GM12878 (cell line): ENCODE measurements around the gene MATN1. TPM values are rescaled to one million over a fixed set of nuclear protein-coding genes. Genes with fewer than 3 reads are reported as not detected.

Experiments
- ATAC-seq: fragments of 200-7000 bp; cut with Tn5 transposase; 3 replicates; pipeline ENCODE4 v1.9.1; 2020; ENCODE audit warnings: mild to moderate bottlenecking, moderate library complexity
- BruUV-seq: library from RNA; stranded (reverse); fragments of 400-500 nt; replicated peaks from 2 replicates; lab custom pipeline; 2021; lab: Mats Ljungman, UMichigan
- CTCF ChIA-PET: fragments of 300-600 bp; sonication (Branson Sonifier 250); formaldehyde crosslinking; extraction: SDS; loops from one replicate; lab custom pipeline; 2021; ENCODE audit warnings: inconsistent platforms; lab: Yijun Ruan, JAX
- POLR2A ChIA-PET: fragments of 350-600 bp; formaldehyde crosslinking; extraction: SDS; loops from one replicate; lab custom pipeline; 2021; ENCODE audit warnings: inconsistent platforms; lab: Charles Lee
- RAD21 ChIA-PET: fragments of 300-600 bp; sonication (Branson Sonifier 250); formaldehyde crosslinking; loops from one replicate; lab custom pipeline; 2023; ENCODE audit warnings: antibody characterized with exemption; ENCODE audit not compliant: unreplicated experiment; lab: Charles Lee
- SMC1A ChIA-PET: fragments of 300-600 bp; sonication (Branson Sonifier 250); formaldehyde crosslinking; loops from one replicate; lab custom pipeline; 2023; ENCODE audit not compliant: unreplicated experiment, uncharacterized antibody; lab: Charles Lee
- DNase-seq: peaks from one replicate; pipeline ENCODE4 v3.0.0-alpha.2; 2011; ENCODE audit warnings: low read depth, low spot score
- FAIRE-seq: peaks from 3 replicates; lab custom pipeline; 2011; peaks lifted over from hg19 to GRCh38; lab: Jason Lieb, UNC
- H2AFZ ChIP-seq: 2 replicates; pipeline ENCODE4 v1.6.0; 2011; ENCODE audit warnings: low read depth, low read length, control low read depth; ENCODE audit not compliant: control insufficient read depth
- H3K27ac ChIP-seq: 2 replicates; pipeline ENCODE4 v1.5.1; 2011; ENCODE audit warnings: control low read depth; ENCODE audit not compliant: control insufficient read depth, insufficient read depth
- H3K27me3 ChIP-seq, 2 experiments: replicated peaks in 1 of 2; 2 replicates each; pipeline versions ENCODE4 v1.6.0 to v1.6.1; 2011; ENCODE audit warnings: low read length in 1 of 2; ENCODE audit not compliant: control insufficient read depth in 2 of 2, insufficient read depth in 2 of 2
- H3K36me3 ChIP-seq, 2 experiments: 2 replicates each; pipeline ENCODE4 v1.5.1; 2011; ENCODE audit warnings: low read length in 1 of 2; ENCODE audit not compliant: control insufficient read depth in 2 of 2, insufficient read depth in 2 of 2
- H3K4me1 ChIP-seq: 2 replicates; pipeline ENCODE4 v1.6.1; 2011; ENCODE audit warnings: mild to moderate bottlenecking, low read length, moderate library complexity, mixed read lengths; ENCODE audit not compliant: control insufficient read depth, insufficient read depth
- H3K4me2 ChIP-seq: 2 replicates; pipeline ENCODE4 v1.6.0; 2011; ENCODE audit warnings: control low read depth; ENCODE audit not compliant: control insufficient read depth, insufficient read depth
- H3K4me3 ChIP-seq: fragments of 200-600 bp; sonication (generic); 2 replicates; pipeline ENCODE4 v1.5.1; 2016
- H3K79me2 ChIP-seq: 2 replicates; pipeline ENCODE4 v1.6.0; 2011; ENCODE audit warnings: low read length; ENCODE audit not compliant: control insufficient read depth, insufficient read depth
- H3K9ac ChIP-seq: 2 replicates; pipeline ENCODE4 v1.8.0; 2011; ENCODE audit warnings: low read length, control low read depth, mixed read lengths; ENCODE audit not compliant: control insufficient read depth, insufficient read depth
- H3K9me3 ChIP-seq: replicated peaks from 3 replicates; pipeline ENCODE4 v1.5.1; 2011; ENCODE audit warnings: mild to moderate bottlenecking, low read length; ENCODE audit not compliant: control insufficient read depth, insufficient read depth
- H4K20me1 ChIP-seq: 2 replicates; pipeline ENCODE4 v1.6.0; 2011; ENCODE audit not compliant: control insufficient read depth, insufficient read depth
- CTCF ChIP-seq, 3 experiments: IDR thresholded peaks in 2 of 3; conservative IDR thresholded peaks in 1 of 3; 2 replicates each; pipeline ENCODE4 v1.5.1; 2011; ENCODE audit warnings: low read depth in 3 of 3, low read length in 3 of 3, mild to moderate bottlenecking in 3 of 3, control low read depth in 2 of 3, moderate library complexity in 2 of 3, inconsistent platforms in 1 of 3, mixed read lengths in 1 of 3; ENCODE audit not compliant: control insufficient read depth in 2 of 3, insufficient read depth in 1 of 3; ENCODE audit errors: extremely low read depth in 1 of 3
- IKZF1 ChIP-seq: fragments of 450-650 bp; conservative IDR thresholded peaks from 2 replicates; pipeline ENCODE4 v1.6.1; 2017; ENCODE audit warnings: antibody characterized with exemption, mild to moderate bottlenecking
- ZNF207 ChIP-seq: fragments of 450-650 bp; IDR thresholded peaks from 2 replicates; pipeline ENCODE4 v1.6.1; 2014; ENCODE audit warnings: antibody characterized with exemption, mild to moderate bottlenecking, borderline replicate concordance
- WGBS: methylation state at CpG from one replicate; pipeline ENCODE4 v1.1.6; 2016; ENCODE audit warnings: low lambda C conversion rate; ENCODE audit not compliant: insufficient replicate concordance, insufficient coverage; ENCODE audit errors: missing lambda C conversion rate; 5-methylcytosine and 5-hydroxymethylcytosine counted together
- in situ Hi-C: fragments of 300-500 bp; cut with MboI; formaldehyde crosslinking; loops from 9 replicates; pipeline ENCODE4 v1.14.3; 2018; ENCODE audit warnings: mixed read lengths
- intact Hi-C: fragments of 100-400 bp; cut with micrococcal nuclease; formaldehyde crosslinking; loops from one replicate; pipeline ENCODE4 v1.14.2; 2022; ENCODE audit not compliant: unreplicated experiment
- polyA plus RNA-seq, 11 experiments: library from polyadenylated mRNA; depleted of rRNA in 4 of 11; unstranded in 6 of 11; stranded (reverse) in 5 of 11; fragments of >200 nt; fragmentation: Nextera tagmentation in 4 of 11; fragmentation: Illumina TruSeq in 1 of 11; extraction: Ambion mirVana in 4 of 11; extraction: Trizol in 1 of 11; gene quantifications; 1 replicate in 1 of 11; 2 replicates in 10 of 11; pipeline versions ENCODE4 v1.2.1 to v1.2.3, GENCODE V29; 2011 to 2016; ENCODE audit warnings: inconsistent platforms in 2 of 11, missing spikeins in 2 of 11, low read depth in 1 of 11
- total RNA-seq, 4 experiments: library from RNA; depleted of rRNA in 3 of 4; stranded (reverse); fragments of >200 nt in 3 of 4; fragmentation: Illumina TruSeq in 1 of 4; extraction: Trizol in 1 of 4; gene quantifications; 2 replicates each; pipeline versions ENCODE4 v1.2.1 to v1.2.3, GENCODE V29; 2013 to 2021

MATN1 gene
- total and polyA plus RNA-seq, 10 of the 15 experiments (the other 5 are each of a cell fraction or from before 2014, with no cell fraction given) = 0.04 to 0.50 (median 0.10) TPM; not detected in 1

GRCh38 chr1:30724175-30724574 is 790 bp upstream of the MATN1 start:
- no peaks in the 10 kb centered on the region for H3K9me3 ChIP-seq
- H3K36me3 ChIP-seq = no peaks in the 10 kb centered on the region
- intact Hi-C loops (no loop called here), in situ Hi-C loops (loop anchor here (10.0 kb wide), 1 partner anchor 51 kb away; no protein-coding TSS in a partner anchor)
- no peak overlapping the region for H3K4me2 ChIP-seq
- H3K4me1 ChIP-seq = peaks cover 11% of the 10 kb centered on the region
- H2AFZ ChIP-seq = no peak overlapping the region
- RAD21 ChIA-PET = interaction anchor here (0.7 to 15.6 kb wide), 5 partner anchors 19 to 57 kb away, joined by 3 to 538 read pairs (median 3); no protein-coding TSS in a partner anchor
- H3K4me3 ChIP-seq = no peak overlapping the region
- FAIRE-seq = no peak
- SMC1A ChIA-PET = interaction anchor here (0.7 to 21.5 kb wide), 4 partner anchors 10 to 195 kb away, joined by 3 to 556 read pairs (median 215); partner anchors contain the start of gene LAPTM5
- POLR2A ChIA-PET = interaction anchor here (1.5 to 3.8 kb wide), 2 partner anchors 28 to 56 kb away, joined by 5 to 23 read pairs; no protein-coding TSS in a partner anchor
- no peak for TF ChIP-seq ZNF207
- peak in 2 of 3 experiments; percentile 15 to 51; a peak in 4 of 6 replicates for TF ChIP-seq CTCF (IDR thresholded peaks at IDR 0.05 in 2 of 3, conservative IDR thresholded peaks at IDR 0.05 in 1 of 3; ENCODE audit: control insufficient read depth in 2 of 3, extremely low read depth in 1 of 3, insufficient read depth in 1 of 3, low read depth in 3 of 3, low read length in 3 of 3)
- no peak for TF ChIP-seq IKZF1
- no peak overlapping the region for H3K9ac ChIP-seq
- no peak for DNase-seq
- H3K79me2 ChIP-seq = peaks cover 2% of the 10 kb centered on the region
- H3K27me3 ChIP-seq = no peaks in the 10 kb centered on the region
- H3K27ac ChIP-seq = no peak overlapping the region
- BruUV-seq = no TSS peak
- no peaks in the 10 kb centered on the region for H4K20me1 ChIP-seq
- WGBS = 58% methylated on average over 2 of the region's 2 CpGs
- CTCF ChIA-PET = interaction anchor here (1.0 to 11.2 kb wide), 8 partner anchors 9 to 56 kb away, joined by 3 to 221 read pairs (median 4); partner anchors contain the start of gene LAPTM5
- ATAC-seq = no peak; the same call in 2 of the 3 replicates
